Muscle of arm (tissue), 12 donors: ENCODE results near the gene FKBP2. TPM values are rescaled to one million over a fixed set of nuclear protein-coding genes. Genes with fewer than 3 reads are reported as not detected.

Experiments used
- polyA plus RNA-seq, 12 donors: library from polyadenylated mRNA; unstranded; fragments of 120-200 nt; gene quantifications; one replicate each; pipeline ENCODE4 v1.2.1, GENCODE V29; 2013; ENCODE audit not compliant: insufficient read length in 12 of 12

The FKBP2 gene
- polyA plus RNA-seq, 12 donors = 37.5 to 114 (median 39.5) TPM; not detected in 1

Other genes starting within 250 kb of the FKBP2 start
- 1 to 10 TPM in 11 of 12 donors, not detected in 1; 1.8 to 8.4 (median 2.7) TPM for gene FLRT1, start 205.2 kb upstream of the FKBP2 start, polyA plus RNA-seq
- gene MACROD1, start 75.0 kb upstream of the FKBP2 start, polyA plus RNA-seq = 100 to 1,000 TPM in 1 of 12 donors, 10 to 100 TPM in 10, not detected in 1; 41.1 to 129 (median 55.2) TPM
- 100 to 1,000 TPM in 11 of 12 donors, not detected in 1; 119 to 165 (median 139) TPM for gene STIP1, start 54.9 kb upstream of the FKBP2 start, polyA plus RNA-seq
- gene FERMT3, start 34.4 kb upstream of the FKBP2 start, polyA plus RNA-seq = 10 to 100 TPM in 1 of 12 donors, 1 to 10 TPM in 10, not detected in 1; 5.2 to 16.7 (median 7.5) TPM
- gene TRPT1, start 14.9 kb upstream of the FKBP2 start, polyA plus RNA-seq = 100 to 1,000 TPM in 1 of 12 donors, 10 to 100 TPM in 10, not detected in 1; 30.8 to 142 (median 65.8) TPM
- gene NUDT22, start 14.8 kb upstream of the FKBP2 start, polyA plus RNA-seq = 10 to 100 TPM in 11 of 12 donors, not detected in 1; 13.1 to 47.0 (median 17.1) TPM
- gene DNAJC4, start 10.5 kb upstream of the FKBP2 start, polyA plus RNA-seq = 10 to 100 TPM in 11 of 12 donors, not detected in 1; 41.1 to 71.1 (median 51.5) TPM
- gene VEGFB, start 6.5 kb upstream of the FKBP2 start, polyA plus RNA-seq = 100 to 1,000 TPM in 1 of 12 donors, 10 to 100 TPM in 10, not detected in 1; 71.0 to 113 (median 89.8) TPM
- 100 to 1,000 TPM in 11 of 12 donors, not detected in 1; 126 to 218 (median 167) TPM for gene PPP1R14B, start 5.8 kb downstream of the FKBP2 start, polyA plus RNA-seq
- gene PLCB3, start 10.4 kb downstream of the FKBP2 start, polyA plus RNA-seq = 10 to 100 TPM in 6 of 12 donors, 1 to 10 TPM in 5, not detected in 1; 8.5 to 18.9 (median 10.4) TPM
- 10 to 100 TPM in 11 of 12 donors, not detected in 1; 19.3 to 52.4 (median 24.6) TPM for gene BAD, start 43.6 kb downstream of the FKBP2 start, polyA plus RNA-seq
- 10 to 100 TPM in 11 of 12 donors, not detected in 1; 14.1 to 32.9 (median 17.1) TPM for gene GPR137, start 44.8 kb downstream of the FKBP2 start, polyA plus RNA-seq
- gene KCNK4, start 50.2 kb downstream of the FKBP2 start, polyA plus RNA-seq = not detected
- gene CATSPERZ, start 59.3 kb downstream of the FKBP2 start, polyA plus RNA-seq = not detected
- 10 to 100 TPM in 11 of 12 donors, not detected in 1; 11.9 to 55.5 (median 20.2) TPM for gene ESRRA, start 64.4 kb downstream of the FKBP2 start, polyA plus RNA-seq
- gene TRMT112, start 76.5 kb downstream of the FKBP2 start, polyA plus RNA-seq = 100 to 1,000 TPM in 11 of 12 donors, not detected in 1; 142 to 254 (median 166) TPM
- gene PRDX5, start 77.0 kb downstream of the FKBP2 start, polyA plus RNA-seq = 100 to 1,000 TPM in 11 of 12 donors, not detected in 1; 107 to 165 (median 124) TPM
- 10 to 100 TPM in 1 of 12 donors, 1 to 10 TPM in 10, not detected in 1; 2.5 to 10.7 (median 3.4) TPM for gene CCDC88B, start 99.1 kb downstream of the FKBP2 start, polyA plus RNA-seq
- 10 to 100 TPM in 11 of 12 donors, not detected in 1; 10.0 to 49.8 (median 11.9) TPM for gene RPS6KA4, start 118.1 kb downstream of the FKBP2 start, polyA plus RNA-seq